Suprapubic skin (tissue), 4 donors: ENCODE results near the gene AFAP1L2. TPM values are rescaled to one million over a fixed set of nuclear protein-coding genes. Genes with fewer than 3 reads are reported as not detected.

Experiments used
- DNase-seq, 2 donors: peaks; one replicate each; pipeline ENCODE4 v3.0.0-alpha.2; 2019; ENCODE audit warnings: low spot score in 2 of 2
- H3K27ac ChIP-seq: fragments of 200-600 bp; sonication (generic); one replicate; pipeline ENCODE4 v1.5.1; 2019
- H3K27me3 ChIP-seq: fragments of 200-600 bp; sonication (generic); one replicate; pipeline ENCODE4 v1.5.1; 2019
- H3K36me3 ChIP-seq: fragments of 200-600 bp; sonication (generic); one replicate; pipeline ENCODE4 v1.5.1; 2019
- H3K4me1 ChIP-seq: fragments of 200-600 bp; sonication (generic); one replicate; pipeline ENCODE4 v1.5.1; 2019
- H3K4me3 ChIP-seq: fragments of 200-600 bp; sonication (generic); one replicate; pipeline ENCODE4 v1.5.1; 2019; ENCODE audit warnings: mild to moderate bottlenecking
- H3K9me3 ChIP-seq: fragments of 200-600 bp; sonication (generic); one replicate; pipeline ENCODE4 v1.5.1; 2019
- CTCF ChIP-seq, 2 donors: fragments of 200-600 bp in 1 of 2; fragments of 450-650 bp in 1 of 2; sonication (generic) in 1 of 2; IDR thresholded peaks; one replicate each; pipeline ENCODE4 v1.5.1; 2016 to 2019; ENCODE audit warnings: antibody characterized with exemption in 2 of 2, mild to moderate bottlenecking in 1 of 2, moderate library complexity in 1 of 2
- EP300 ChIP-seq: sonication (generic); formaldehyde crosslinking; IDR thresholded peaks from one replicate; pipeline ENCODE4 v1.6.1; 2017; ENCODE audit warnings: antibody characterized with exemption
- POLR2A ChIP-seq, 2 donors: fragments of 450-650 bp; IDR thresholded peaks; one replicate each; pipeline ENCODE4 v1.6.1; 2017; ENCODE audit warnings: antibody characterized with exemption in 2 of 2, mild to moderate bottlenecking in 2 of 2, moderate library complexity in 2 of 2
- POLR2AphosphoS5 ChIP-seq, 3 donors: sonication (generic); formaldehyde crosslinking; IDR thresholded peaks; one replicate each; pipeline ENCODE4 v1.6.1; 2017; ENCODE audit warnings: antibody characterized with exemption in 3 of 3
- WGBS: methylation state at CpG from one replicate; pipeline ENCODE4 v1.1.5; 2018; 5-methylcytosine and 5-hydroxymethylcytosine counted together
- total RNA-seq, 4 donors: library from RNA; depleted of rRNA; stranded (reverse); fragments of >200 nt; gene quantifications; one replicate each; pipeline ENCODE4 v1.1.0, GENCODE V29; 2016

Gene AFAP1L2
- total RNA-seq, 4 donors from 2014 or later, result 10.8 to 32.0 (median 15.7) TPM

- no peak for DNase-seq
- 79% methylated on average over 4 of the region's 4 CpGs for WGBS
These were observed 37.9 kb upstream of the AFAP1L2 start for GRCh38 chr10:114442091-114442630.

GRCh38 chr10:114441107-114441506 lies 36.8 kb upstream of the AFAP1L2 start:
- Histone ChIP-seq H3K36me3 (peaks cover 90% of the 10 kb centered on the region), H3K4me3 (no peak overlapping the region), H3K27ac (no peak overlapping the region), H3K9me3 (no peaks in the 10 kb centered on the region), H3K27me3 (no peaks in the 10 kb centered on the region), H3K4me1 (no peaks in the 10 kb centered on the region)
- DNase-seq, result no peak
- WGBS, result 96% methylated on average over 1 of the region's 1 CpG
- TF ChIP-seq POLR2A (IDR thresholded peaks at IDR 0.05) (no peak), CTCF (IDR thresholded peaks at IDR 0.05) (no peak), EP300 (no peak), POLR2AphosphoS5 (IDR thresholded peaks at IDR 0.05) (no peak)

More at GRCh38 chr10:114442091-114442630, 37.9 kb upstream of the AFAP1L2 start:
- Histone ChIP-seq H3K27ac (no peak overlapping the region), H3K36me3 (peaks cover 81% of the 10 kb centered on the region), H3K4me3 (no peak overlapping the region), H3K27me3 (no peaks in the 10 kb centered on the region), H3K9me3 (no peaks in the 10 kb centered on the region), H3K4me1 (no peaks in the 10 kb centered on the region)
- TF ChIP-seq EP300, result no peak
- no peak for TF ChIP-seq POLR2A (IDR thresholded peaks at IDR 0.05)
- TF ChIP-seq POLR2AphosphoS5 (IDR thresholded peaks at IDR 0.05), result no peak
- TF ChIP-seq CTCF (IDR thresholded peaks at IDR 0.05), result no peak

- Histone ChIP-seq H3K36me3 (peaks cover 75% of the 10 kb centered on the region), H3K27ac (no peak overlapping the region), H3K4me3 (no peak overlapping the region), H3K27me3 (no peaks in the 10 kb centered on the region), H3K9me3 (no peaks in the 10 kb centered on the region), H3K4me1 (no peaks in the 10 kb centered on the region)
- 88% methylated on average over 9 of the region's 9 CpGs for WGBS
- no peak for DNase-seq
- TF ChIP-seq EP300 (no peak), CTCF (IDR thresholded peaks at IDR 0.05) (peak; percentile 18 to 34)
These were observed 33.4 kb upstream of the AFAP1L2 start for GRCh38 chr10:114437473-114438292.

- 88% methylated on average over 2 of the region's 2 CpGs for WGBS
- no peak overlapping the region for H3K4me3 ChIP-seq
- TF ChIP-seq CTCF (IDR thresholded peaks at IDR 0.05), result no peak
- no peak for TF ChIP-seq POLR2AphosphoS5 (IDR thresholded peaks at IDR 0.05)
- TF ChIP-seq POLR2A (IDR thresholded peaks at IDR 0.05), result no peak
- H3K9me3 ChIP-seq, result no peaks in the 10 kb centered on the region
- no peak for DNase-seq
- H3K4me1 ChIP-seq, result no peaks in the 10 kb centered on the region
- H3K36me3 ChIP-seq, result peaks cover 68% of the 10 kb centered on the region
- no peaks in the 10 kb centered on the region for H3K27me3 ChIP-seq
- H3K27ac ChIP-seq, result no peak overlapping the region
These were observed 32.6 kb upstream of the AFAP1L2 start for GRCh38 chr10:114436941-114437340.

- TF ChIP-seq POLR2AphosphoS5 (IDR thresholded peaks at IDR 0.05) (no peak), CTCF (IDR thresholded peaks at IDR 0.05) (no peak), EP300 (no peak), POLR2A (IDR thresholded peaks at IDR 0.05) (no peak)
- no peaks in the 10 kb centered on the region for H3K9me3 ChIP-seq
- H3K4me3 ChIP-seq, result no peak overlapping the region
- H3K27me3 ChIP-seq, result no peaks in the 10 kb centered on the region
- H3K36me3 ChIP-seq, result peaks cover 26% of the 10 kb centered on the region
- DNase-seq, result no peak
- WGBS, result 79% methylated on average over 4 of the region's 4 CpGs
- H3K27ac ChIP-seq, result no peak overlapping the region
- peaks cover 6% of the 10 kb centered on the region for H3K4me1 ChIP-seq
These were observed 28.3 kb upstream of the AFAP1L2 start for GRCh38 chr10:114432566-114433093.
